Measurements from ENCODE around the gene PHB1. TPM values are rescaled to one million over a fixed set of nuclear protein-coding genes. Genes with fewer than 3 reads are reported as not detected.

Gene PHB1
- total RNA-seq, 1 experiment from 2014 or later = 367 TPM

DNA sequence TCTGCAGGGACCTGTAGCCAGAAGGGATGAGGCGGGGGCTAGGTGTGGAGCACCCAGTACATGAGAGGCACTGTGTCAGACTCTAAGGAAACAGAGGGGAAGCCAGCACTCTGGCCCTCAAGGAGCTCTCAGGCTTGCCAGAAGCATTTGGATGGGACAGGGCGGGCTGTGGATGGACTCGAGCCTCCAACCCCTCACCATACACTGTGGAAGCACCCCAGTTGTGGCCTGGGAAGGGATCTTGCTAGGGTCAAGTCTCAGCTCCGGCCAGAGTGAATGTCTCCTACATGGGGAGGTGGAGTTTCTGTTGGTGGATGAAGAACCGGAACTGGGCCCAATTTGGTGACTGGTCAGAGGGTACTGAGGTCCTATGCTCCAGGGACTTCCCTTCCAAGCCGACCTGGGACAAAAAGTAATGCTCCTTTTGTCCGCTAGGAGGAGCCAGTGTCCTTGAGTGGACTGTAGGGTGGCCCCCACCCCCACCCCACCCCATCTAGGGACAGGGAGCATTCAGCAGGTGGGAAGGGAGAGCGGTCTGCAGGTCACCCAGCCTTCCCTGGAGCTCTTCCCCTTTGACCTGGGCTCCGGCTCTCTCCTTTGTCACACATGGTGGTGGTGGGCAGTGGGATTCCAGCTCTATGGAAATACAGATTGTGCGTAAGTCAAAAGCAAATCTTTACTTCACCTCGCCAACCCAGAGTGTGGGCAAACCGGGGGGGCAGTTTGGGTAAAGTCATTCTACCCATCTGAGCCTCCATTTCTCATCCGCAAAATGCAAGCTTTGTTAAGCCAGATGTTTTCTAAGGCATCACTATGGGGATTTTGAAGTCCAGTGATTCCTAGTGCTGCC, 20.4 kb upstream of the PHB1 start:
- intact Hi-C loops (cut with micrococcal nuclease; ENCODE audit: unreplicated experiment) = no loop called here
- in situ Hi-C loops (cut with HindIII; ENCODE audit: low pct_unique_long_range_greater_than_20kb, low sequenced_read_pairs) = loop anchor here (5.0 kb wide), 1 partner anchor 67 kb away; no protein-coding TSS in a partner anchor
- Histone ChIP-seq H3K27me3 (ENCODE audit: control insufficient read depth, insufficient read depth, low read length) (peaks cover 12% of the 10 kb centered on the region), H3K4me3 (ENCODE audit: low read depth in 2 of 2, low read length in 2 of 2) (no peak overlapping the region), H3K9me3 (ENCODE audit: control insufficient read depth, insufficient read depth, low read depth, low read length) (no peaks in the 10 kb centered on the region), H3K4me1 (ENCODE audit: control insufficient read depth, insufficient read depth, low read length) (no peaks in the 10 kb centered on the region), H3K36me3 (ENCODE audit: control insufficient read depth, insufficient read depth, low read length) (no peaks in the 10 kb centered on the region), H3K27ac (ENCODE audit: low read length) (no peak overlapping the region)
- CTCF ChIA-PET = interaction anchor here (0.7 to 4.9 kb wide), 3 partner anchors 9 to 123 kb away, joined by 7 to 16 read pairs (median 7); no protein-coding TSS in a partner anchor
- POLR2A ChIA-PET = no interaction called here
- BruUV-seq (replicated peaks) = no TSS peak
- TF ChIP-seq, protein P1, sequence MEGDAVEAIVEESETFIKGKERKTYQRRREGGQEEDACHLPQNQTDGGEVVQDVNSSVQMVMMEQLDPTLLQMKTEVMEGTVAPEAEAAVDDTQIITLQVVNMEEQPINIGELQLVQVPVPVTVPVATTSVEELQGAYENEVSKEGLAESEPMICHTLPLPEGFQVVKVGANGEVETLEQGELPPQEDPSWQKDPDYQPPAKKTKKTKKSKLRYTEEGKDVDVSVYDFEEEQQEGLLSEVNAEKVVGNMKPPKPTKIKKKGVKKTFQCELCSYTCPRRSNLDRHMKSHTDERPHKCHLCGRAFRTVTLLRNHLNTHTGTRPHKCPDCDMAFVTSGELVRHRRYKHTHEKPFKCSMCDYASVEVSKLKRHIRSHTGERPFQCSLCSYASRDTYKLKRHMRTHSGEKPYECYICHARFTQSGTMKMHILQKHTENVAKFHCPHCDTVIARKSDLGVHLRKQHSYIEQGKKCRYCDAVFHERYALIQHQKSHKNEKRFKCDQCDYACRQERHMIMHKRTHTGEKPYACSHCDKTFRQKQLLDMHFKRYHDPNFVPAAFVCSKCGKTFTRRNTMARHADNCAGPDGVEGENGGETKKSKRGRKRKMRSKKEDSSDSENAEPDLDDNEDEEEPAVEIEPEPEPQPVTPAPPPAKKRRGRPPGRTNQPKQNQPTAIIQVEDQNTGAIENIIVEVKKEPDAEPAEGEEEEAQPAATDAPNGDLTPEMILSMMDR (IDR thresholded peaks at IDR 0.05) = peak; percentile 92
- TF ChIP-seq TCF7L2 (IDR thresholded peaks at IDR 0.05; ENCODE audit: low read depth, low read length) (no peak), SIN3A (IDR thresholded peaks at IDR 0.05; ENCODE audit: borderline replicate concordance, insufficient read depth, low read depth, low read length) (no peak)
- TF ChIP-seq, protein P2, sequence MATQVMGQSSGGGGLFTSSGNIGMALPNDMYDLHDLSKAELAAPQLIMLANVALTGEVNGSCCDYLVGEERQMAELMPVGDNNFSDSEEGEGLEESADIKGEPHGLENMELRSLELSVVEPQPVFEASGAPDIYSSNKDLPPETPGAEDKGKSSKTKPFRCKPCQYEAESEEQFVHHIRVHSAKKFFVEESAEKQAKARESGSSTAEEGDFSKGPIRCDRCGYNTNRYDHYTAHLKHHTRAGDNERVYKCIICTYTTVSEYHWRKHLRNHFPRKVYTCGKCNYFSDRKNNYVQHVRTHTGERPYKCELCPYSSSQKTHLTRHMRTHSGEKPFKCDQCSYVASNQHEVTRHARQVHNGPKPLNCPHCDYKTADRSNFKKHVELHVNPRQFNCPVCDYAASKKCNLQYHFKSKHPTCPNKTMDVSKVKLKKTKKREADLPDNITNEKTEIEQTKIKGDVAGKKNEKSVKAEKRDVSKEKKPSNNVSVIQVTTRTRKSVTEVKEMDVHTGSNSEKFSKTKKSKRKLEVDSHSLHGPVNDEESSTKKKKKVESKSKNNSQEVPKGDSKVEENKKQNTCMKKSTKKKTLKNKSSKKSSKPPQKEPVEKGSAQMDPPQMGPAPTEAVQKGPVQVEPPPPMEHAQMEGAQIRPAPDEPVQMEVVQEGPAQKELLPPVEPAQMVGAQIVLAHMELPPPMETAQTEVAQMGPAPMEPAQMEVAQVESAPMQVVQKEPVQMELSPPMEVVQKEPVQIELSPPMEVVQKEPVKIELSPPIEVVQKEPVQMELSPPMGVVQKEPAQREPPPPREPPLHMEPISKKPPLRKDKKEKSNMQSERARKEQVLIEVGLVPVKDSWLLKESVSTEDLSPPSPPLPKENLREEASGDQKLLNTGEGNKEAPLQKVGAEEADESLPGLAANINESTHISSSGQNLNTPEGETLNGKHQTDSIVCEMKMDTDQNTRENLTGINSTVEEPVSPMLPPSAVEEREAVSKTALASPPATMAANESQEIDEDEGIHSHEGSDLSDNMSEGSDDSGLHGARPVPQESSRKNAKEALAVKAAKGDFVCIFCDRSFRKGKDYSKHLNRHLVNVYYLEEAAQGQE (IDR thresholded peaks at IDR 0.05; ENCODE audit: insufficient read depth in 1 of 2, low read depth in 2 of 2, low read length in 1 of 2) = no peak
- peak; percentile 88 for ATAC-seq
- DNase-seq (ENCODE audit: low read depth, low spot score) = no peak

DNA sequence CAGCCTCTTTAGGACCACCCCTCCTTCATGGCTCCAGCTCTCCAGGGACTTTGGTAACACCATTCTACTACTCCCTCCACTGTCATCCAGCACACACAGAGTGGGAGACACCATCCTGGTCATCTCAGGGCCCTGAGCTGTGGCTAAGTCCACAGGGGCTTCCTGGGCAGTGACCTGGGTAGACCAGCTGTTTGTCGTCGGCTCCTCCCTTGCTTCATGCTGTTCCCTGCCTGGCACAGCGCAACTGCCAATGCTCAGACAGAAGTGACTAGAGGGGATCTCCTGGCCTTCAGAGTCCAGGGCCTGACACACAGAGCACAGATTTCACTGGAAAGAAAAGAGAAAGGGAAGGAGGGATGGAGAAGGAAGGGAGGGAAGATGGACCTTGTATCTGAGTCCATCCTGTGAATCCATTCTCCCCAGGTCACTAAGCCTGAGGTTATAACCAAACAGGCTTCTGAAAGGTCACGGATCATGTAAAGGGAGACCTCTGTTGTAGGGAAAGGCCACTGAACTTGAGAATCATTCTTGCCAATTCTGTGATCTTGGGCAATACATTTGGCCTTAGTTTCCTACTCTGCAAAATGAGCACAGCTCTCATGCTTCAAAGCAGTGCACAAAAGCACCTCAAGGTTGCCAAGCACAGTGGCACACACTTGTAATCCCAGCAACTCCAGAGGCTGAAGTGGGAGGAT, 18.5 kb upstream of the PHB1 start:
- no TSS peak for BruUV-seq (replicated peaks)
- in situ Hi-C loops (cut with HindIII; ENCODE audit: low pct_unique_long_range_greater_than_20kb, low sequenced_read_pairs) = no loop called here
- peaks cover 9% of the 10 kb centered on the region for H3K27me3 ChIP-seq (ENCODE audit: control insufficient read depth, insufficient read depth, low read length)
- ChIA-PET CTCF (interaction anchor here (4.9 kb wide), 1 partner anchor 123 kb away, joined by 16 read pairs; no protein-coding TSS in a partner anchor), POLR2A (no interaction called here)
- no peaks in the 10 kb centered on the region for H3K36me3 ChIP-seq (ENCODE audit: control insufficient read depth, insufficient read depth, low read length)
- TF ChIP-seq, protein P2 (IDR thresholded peaks at IDR 0.05; ENCODE audit: insufficient read depth in 1 of 2, low read depth in 2 of 2, low read length in 1 of 2) = no peak
- TF ChIP-seq TCF7L2 (IDR thresholded peaks at IDR 0.05; ENCODE audit: low read depth, low read length) = no peak
- no peak for TF ChIP-seq SIN3A (IDR thresholded peaks at IDR 0.05; ENCODE audit: borderline replicate concordance, insufficient read depth, low read depth, low read length)
- no peak for TF ChIP-seq POLR2AphosphoS5 (IDR thresholded peaks at IDR 0.05; ENCODE audit: low read depth, low read length)
- TF ChIP-seq, protein P1 (IDR thresholded peaks at IDR 0.05) = no peak
- intact Hi-C loops (cut with micrococcal nuclease; ENCODE audit: unreplicated experiment) = no loop called here
- no peaks in the 10 kb centered on the region for H3K4me1 ChIP-seq (ENCODE audit: control insufficient read depth, insufficient read depth, low read length)
- no peak overlapping the region for H3K27ac ChIP-seq (ENCODE audit: low read length)
- ATAC-seq (no peak), DNase-seq (ENCODE audit: low read depth, low spot score) (no peak)
- no peaks in the 10 kb centered on the region for H3K9me3 ChIP-seq (ENCODE audit: control insufficient read depth, insufficient read depth, low read depth, low read length)
- H3K4me3 ChIP-seq (ENCODE audit: low read depth in 2 of 2, low read length in 2 of 2) = no peak overlapping the region
